NB4 (cell line): Measurements from ENCODE around the gene IL2RA.
A peak's percentile ranks its signal among the peaks of the same experiment; 100 is the strongest.
"Not testable (repeated sequence)": the region's sequence is repeated elsewhere in the genome, so short reads cannot be mapped to it uniquely, and the experiment has no call there.

Source experiments
- DNase-seq: peaks from one replicate; pipeline ENCODE4 v3.0.0; 2010; ENCODE audit warnings: low read depth
- H3K4me3 ChIP-seq: one replicate; pipeline ENCODE4 v1.5.1; 2011; ENCODE audit warnings: mild to moderate bottlenecking, low read depth, low read length, moderate library complexity
- CTCF ChIP-seq: IDR thresholded peaks from one replicate; pipeline ENCODE4 v1.5.1; 2012; ENCODE audit warnings: low read depth, low read length
- MAX ChIP-seq: IDR thresholded peaks from 2 replicates; pipeline ENCODE4 v1.6.1; 2011; ENCODE audit warnings: low read depth, low read length
- MYC ChIP-seq: IDR thresholded peaks from 2 replicates; pipeline ENCODE4 v1.6.1; 2011; ENCODE audit warnings: low read depth, low read length
- POLR2A ChIP-seq: IDR thresholded peaks from 2 replicates; pipeline ENCODE4 v1.6.1; 2011; ENCODE audit warnings: mild to moderate bottlenecking; ENCODE audit not compliant: insufficient read length; ENCODE audit errors: extremely low read depth

The IL2RA gene

GRCh38 chr10:6045878-6046772, 16.0 kb downstream of the IL2RA start:
- DNase-seq = no peak
- TF ChIP-seq MAX (no peak), CTCF (no peak), POLR2A (no peak), MYC (no peak)
- no peak overlapping the region for H3K4me3 ChIP-seq

- DNase-seq = peak; percentile 70
- no peak for TF ChIP-seq MAX
- TF ChIP-seq MYC = no peak
- no peak for TF ChIP-seq CTCF
- no peak for TF ChIP-seq POLR2A
- no peak overlapping the region for H3K4me3 ChIP-seq
Observed at GRCh38 chr10:6045314-6045848, 16.8 kb downstream of the IL2RA start.

- peak; percentile 55 for DNase-seq
- H3K4me3 ChIP-seq = no peak overlapping the region
- TF ChIP-seq POLR2A (no peak), MYC (no peak), CTCF (no peak), MAX (no peak)
Observed at GRCh38 chr10:6044751-6045313, 17.3 kb downstream of the IL2RA start.

GRCh38 chr10:6044060-6044459, 18.1 kb downstream of the IL2RA start:
- no peak for TF ChIP-seq CTCF
- TF ChIP-seq POLR2A = no peak
- TF ChIP-seq MAX = no peak
- no peak for TF ChIP-seq MYC
- H3K4me3 ChIP-seq = no peak overlapping the region
- DNase-seq = no peak

GRCh38 chr10:6043377-6043776, 18.8 kb downstream of the IL2RA start:
- not testable (repeated sequence) for DNase-seq, H3K4me3 ChIP-seq

GRCh38 chr10:6040205-6040604, 22.0 kb downstream of the IL2RA start:
- H3K4me3 ChIP-seq = no peak overlapping the region
- TF ChIP-seq MAX = no peak
- DNase-seq = no peak
